Testis (tissue), 2 donors: ENCODE measurements around the gene ECEL1.

Experiments
- CTCF ChIP-seq, 3 experiments: fragments of 450-650 bp in 2 of 3; fragments of 200-600 bp in 1 of 3; sonication (generic) in 1 of 3; IDR thresholded peaks; one replicate each; pipeline ENCODE4 v1.5.1; 2016 to 2019; ENCODE audit warnings: antibody characterized with exemption in 3 of 3, mild to moderate bottlenecking in 2 of 3, moderate library complexity in 1 of 3
- POLR2A ChIP-seq: fragments of 450-650 bp; IDR thresholded peaks from one replicate; pipeline ENCODE4 v1.6.1; 2017; ENCODE audit warnings: antibody characterized with exemption, mild to moderate bottlenecking, moderate library complexity

- no peak for TF ChIP-seq CTCF (IDR thresholded peaks at IDR 0.05)
- TF ChIP-seq POLR2A: no peak
These were observed 14.2 kb downstream of the ECEL1 start for GRCh38 chr2:232473467-232473890.
